Amniotic epithelial cell (primary cell): ENCODE results near the gene PIK3R3.

ENCODE experiments used
- DNase-seq: peaks from one replicate; pipeline ENCODE4 v3.0.0-alpha.2; 2010; ENCODE audit warnings: low read depth

Gene PIK3R3

GRCh38 chr1:46157916-46158311, 25.5 kb upstream of the PIK3R3 start:
- no peak for DNase-seq

GRCh38 chr1:46153732-46154131, 21.3 kb upstream of the PIK3R3 start:
- peak; percentile 43 for DNase-seq

- no peak for DNase-seq
Measured at GRCh38 chr1:46153228-46153627, 20.8 kb upstream of the PIK3R3 start.

GRCh38 chr1:46152016-46152415, 19.6 kb upstream of the PIK3R3 start:
- peak; percentile 82 for DNase-seq

- peak; percentile 32 for DNase-seq
Measured at GRCh38 chr1:46150085-46150484, 17.7 kb upstream of the PIK3R3 start.

GRCh38 chr1:46148318-46148717, 15.9 kb upstream of the PIK3R3 start:
- DNase-seq, result no peak

GRCh38 chr1:46137916-46138315, 5.5 kb upstream of the PIK3R3 start:
- peak; percentile 50 for DNase-seq

GRCh38 chr1:46136711-46137110, 4.3 kb upstream of the PIK3R3 start:
- no peak for DNase-seq

- DNase-seq, result peak; percentile 89
Measured at GRCh38 chr1:46134660-46135331, 2.4 kb upstream of the PIK3R3 start.

GRCh38 chr1:46133781-46134350, 1.4 kb upstream of the PIK3R3 start:
- DNase-seq, result no peak

GRCh38 chr1:46133181-46133658, 791 bp upstream of the PIK3R3 start:
- DNase-seq, result no peak

- DNase-seq, result peak; percentile 24
Measured at GRCh38 chr1:46131712-46132528, 509 bp downstream of the PIK3R3 start.

GRCh38 chr1:46131093-46131492, 1.3 kb downstream of the PIK3R3 start:
- no peak for DNase-seq

- DNase-seq, result no peak
Measured at GRCh38 chr1:46130606-46131005, 1.8 kb downstream of the PIK3R3 start.

- no peak for DNase-seq
Measured at GRCh38 chr1:46130121-46130520, 2.3 kb downstream of the PIK3R3 start.

- DNase-seq, result no peak
Measured at GRCh38 chr1:46128344-46128743, 4.1 kb downstream of the PIK3R3 start.

- DNase-seq, result no peak
Measured at GRCh38 chr1:46118856-46119255, 13.6 kb downstream of the PIK3R3 start.

- DNase-seq, result no peak
Measured at GRCh38 chr1:46117810-46118494, 14.5 kb downstream of the PIK3R3 start.

GRCh38 chr1:46114925-46115603, 17.4 kb downstream of the PIK3R3 start:
- no peak for DNase-seq

GRCh38 chr1:46113948-46114347, 18.5 kb downstream of the PIK3R3 start:
- no peak for DNase-seq

- DNase-seq, result no peak
Measured at GRCh38 chr1:46112108-46112507, 20.3 kb downstream of the PIK3R3 start.

GRCh38 chr1:46110521-46110920, 21.9 kb downstream of the PIK3R3 start:
- no peak for DNase-seq
